Stimulated activated naive B cell treated with anti-CD40 and anti-IgM and Interleukin-4, amounts not matched to agents 10 μg/mL and 1 μg/mL and 100 μg/mL, for 72 hours (primary cell): ENCODE measurements around the gene JADE2.

Experiments
- ATAC-seq, 2 donors: fragments of 150-1000 bp; cut with Tn5 transposase; replicated peaks; 2 replicates each; pipeline ENCODE4 v1.10.0; 2021; ENCODE audit warnings: moderate library complexity in 1 of 2
- DNase-seq: peaks from one replicate; pipeline ENCODE4 v3.0.0; 2021
- H3K27ac Mint-ChIP-seq: one replicate; pipeline ENCODE4 v1.8.0; 2022; ENCODE audit warnings: mild to moderate bottlenecking, mixed read lengths
- H3K27me3 Mint-ChIP-seq, 2 donors: one replicate each; pipeline ENCODE4 v1.8.0; 2022; ENCODE audit warnings: mixed read lengths in 2 of 2
- H3K36me3 Mint-ChIP-seq, 2 donors: one replicate each; pipeline ENCODE4 v1.8.0; 2022; ENCODE audit warnings: mixed read lengths in 2 of 2, mild to moderate bottlenecking in 1 of 2
- H3K4me1 Mint-ChIP-seq, 2 donors: one replicate each; pipeline ENCODE4 v1.8.0; 2022; ENCODE audit warnings: mixed read lengths in 2 of 2, mild to moderate bottlenecking in 1 of 2
- H3K4me3 Mint-ChIP-seq, 2 donors: one replicate each; pipeline ENCODE4 v1.8.0; 2022; ENCODE audit warnings: mild to moderate bottlenecking in 2 of 2, mixed read lengths in 2 of 2, moderate library complexity in 1 of 2
- H3K9me3 Mint-ChIP-seq, 2 donors: one replicate each; pipeline ENCODE4 v1.8.0; 2022; ENCODE audit warnings: mixed read lengths in 2 of 2, mild to moderate bottlenecking in 1 of 2

JADE2 gene

DNA sequence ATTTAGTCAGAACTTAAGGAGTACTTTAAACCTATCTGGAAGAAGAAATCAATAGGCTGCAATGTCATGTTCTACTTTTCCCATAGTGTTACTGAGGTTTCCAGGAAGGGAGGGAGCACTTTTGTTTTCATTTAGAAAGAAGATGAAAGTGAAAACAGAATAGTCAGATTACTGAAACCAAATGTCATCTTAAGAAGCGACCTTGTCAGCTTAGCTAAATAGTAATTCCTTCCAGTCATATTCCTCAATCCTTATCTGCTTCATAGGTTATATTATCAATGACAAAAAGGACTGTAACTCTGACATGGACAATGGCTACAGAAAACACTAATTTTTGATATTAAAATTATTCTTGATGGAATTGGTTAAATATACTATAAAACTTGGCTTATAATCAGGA is 79.4 kb downstream of the JADE2 start:
- Mint-ChIP-seq H3K27me3 (no peaks in the 10 kb centered on the region), H3K36me3 (peaks cover 22 to 30% of the 10 kb centered on the region in 2 donors), H3K4me3 (no peak overlapping the region), H3K4me1 (no peaks in the 10 kb centered on the region), H3K27ac (no peak overlapping the region), H3K9me3 (no peaks in the 10 kb centered on the region)
- DNase-seq (no peak), ATAC-seq (no peak)

DNA sequence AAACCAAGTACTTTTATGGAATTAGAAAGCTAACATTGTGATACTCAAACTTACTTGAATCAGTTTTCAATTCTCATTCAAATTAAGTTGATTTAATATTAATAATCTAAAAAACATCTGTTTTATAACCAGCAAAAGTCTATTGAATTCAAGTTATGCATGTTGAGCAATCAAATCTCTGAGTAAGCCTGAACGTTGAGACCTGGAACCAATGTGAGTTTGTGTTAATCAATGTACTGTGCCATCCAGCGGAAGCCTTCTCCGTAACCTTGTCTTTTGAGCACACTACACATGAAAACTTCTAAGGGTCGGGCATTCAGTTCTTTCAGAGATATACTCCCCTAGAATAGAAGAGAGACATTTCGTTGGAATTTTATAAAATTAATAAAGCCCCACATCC is 81.3 kb downstream of the JADE2 start:
- DNase-seq (no peak), ATAC-seq (no peak)
- Mint-ChIP-seq H3K4me3 (no peak overlapping the region), H3K27ac (no peak overlapping the region), H3K9me3 (no peaks in the 10 kb centered on the region), H3K36me3 (peaks cover 22 to 30% of the 10 kb centered on the region in 2 donors), H3K4me1 (no peaks in the 10 kb centered on the region), H3K27me3 (no peaks in the 10 kb centered on the region)

DNA sequence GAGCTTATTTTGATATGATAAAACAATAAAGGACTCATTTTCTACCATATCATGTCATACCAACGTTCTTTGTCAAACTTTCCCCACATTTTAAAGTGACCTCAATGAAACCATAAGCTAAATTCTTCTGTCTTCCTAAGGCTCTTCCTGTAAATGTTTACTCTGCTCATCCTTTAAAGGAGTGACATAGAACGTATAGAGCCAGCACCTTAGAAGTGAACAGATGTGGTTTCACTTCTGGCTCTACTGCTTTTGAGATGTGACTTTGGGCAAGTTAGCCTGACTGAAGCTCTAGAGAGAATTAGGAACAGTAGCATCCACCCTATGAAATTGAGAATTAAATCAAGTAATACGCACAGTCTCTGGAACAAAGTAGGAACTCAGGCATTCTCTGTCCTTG is 83.1 kb downstream of the JADE2 start:
- peaks cover 28 to 37% of the 10 kb centered on the region in 2 donors for H3K36me3 Mint-ChIP-seq
- no peaks in the 10 kb centered on the region for H3K9me3 Mint-ChIP-seq
- DNase-seq (no peak), ATAC-seq (no peak)
- H3K27me3 Mint-ChIP-seq: no peaks in the 10 kb centered on the region
- H3K4me1 Mint-ChIP-seq: no peaks in the 10 kb centered on the region
- no peak overlapping the region for H3K27ac Mint-ChIP-seq
- H3K4me3 Mint-ChIP-seq: no peak overlapping the region

DNA sequence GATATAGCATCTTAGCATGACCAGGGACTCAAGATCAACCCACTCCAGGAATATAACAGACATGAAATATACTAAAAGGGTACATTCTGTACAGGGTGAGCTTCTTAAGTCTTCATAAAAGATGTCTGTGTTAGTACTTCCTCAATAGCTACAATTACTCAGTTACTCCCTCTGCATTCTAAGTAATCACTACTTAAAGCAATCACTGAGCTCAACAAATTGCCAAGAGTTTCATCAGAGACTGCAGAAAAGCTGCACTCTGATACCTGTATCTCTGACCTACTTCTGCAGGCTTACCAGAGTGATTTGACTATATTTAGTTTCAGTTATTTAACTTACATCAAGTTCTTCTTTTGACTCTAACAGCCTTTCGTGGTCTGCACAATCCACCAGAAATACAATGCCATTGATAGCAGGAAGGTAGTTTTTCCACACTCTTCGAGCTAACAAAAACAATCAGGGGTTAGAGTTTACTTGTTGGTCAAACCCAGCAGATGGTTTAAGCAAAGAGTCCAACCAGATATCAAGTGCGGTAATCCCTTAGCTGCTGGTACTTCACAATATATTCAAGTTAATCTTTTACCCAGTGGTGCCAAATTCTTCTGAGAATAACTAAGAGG is 83.9 kb downstream of the JADE2 start:
- peaks cover 33 to 41% of the 10 kb centered on the region in 2 donors for H3K36me3 Mint-ChIP-seq
- DNase-seq (no peak), ATAC-seq (peak; percentile 33 to 55)
- H3K27me3 Mint-ChIP-seq: no peaks in the 10 kb centered on the region
- no peaks in the 10 kb centered on the region for H3K9me3 Mint-ChIP-seq
- no peak overlapping the region for H3K27ac Mint-ChIP-seq
- H3K4me1 Mint-ChIP-seq: no peaks in the 10 kb centered on the region
- no peak overlapping the region for H3K4me3 Mint-ChIP-seq

DNA sequence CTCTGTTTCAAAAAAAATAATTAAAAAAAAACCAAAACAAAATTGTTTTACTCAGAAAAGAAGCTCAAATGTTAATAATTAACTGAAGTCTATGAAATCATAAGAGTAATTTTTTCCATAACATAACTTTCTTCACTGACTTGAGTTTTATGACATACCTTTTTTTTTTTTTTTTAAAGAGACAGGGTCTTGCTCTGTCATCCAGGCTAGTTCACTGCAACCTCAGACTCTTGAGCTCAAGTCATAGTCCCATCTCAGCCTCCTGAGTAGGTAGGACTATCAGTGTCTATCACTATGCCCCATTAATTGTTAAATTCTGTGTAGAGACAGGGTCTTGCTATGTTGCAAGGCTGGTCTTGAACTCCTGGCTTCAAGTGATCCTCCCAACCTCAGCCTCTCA is 85.3 kb downstream of the JADE2 start:
- no peak for ATAC-seq
- Mint-ChIP-seq H3K4me1 (no peaks in the 10 kb centered on the region), H3K27me3 (no peaks in the 10 kb centered on the region), H3K4me3 (no peak overlapping the region), H3K36me3 (peaks cover 35 to 40% of the 10 kb centered on the region in 2 donors), H3K9me3 (no peaks in the 10 kb centered on the region), H3K27ac (peak overlapping the region; percentile 77)
- DNase-seq: no peak

DNA sequence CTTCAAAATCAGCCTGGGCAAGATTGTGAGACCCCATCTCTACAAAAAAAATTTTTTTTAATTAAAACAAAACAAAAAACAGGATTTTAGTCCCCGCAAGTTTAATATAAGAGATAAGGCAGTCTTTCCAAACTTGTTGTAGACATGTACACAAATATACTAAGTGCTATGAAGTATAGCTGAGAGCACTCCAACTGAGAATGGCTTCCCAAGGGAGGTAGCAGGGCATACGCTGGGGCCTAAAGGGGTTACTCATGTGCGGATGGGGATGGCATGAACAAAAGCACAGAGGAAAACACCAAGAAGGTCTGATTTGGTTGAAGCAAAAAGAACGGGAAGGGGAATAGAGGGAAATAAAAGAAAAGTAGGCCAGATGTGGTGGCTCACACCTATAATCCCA is 86.0 kb downstream of the JADE2 start:
- no peaks in the 10 kb centered on the region for H3K9me3 Mint-ChIP-seq
- H3K4me1 Mint-ChIP-seq: no peaks in the 10 kb centered on the region
- peaks cover 34 to 39% of the 10 kb centered on the region in 2 donors for H3K36me3 Mint-ChIP-seq
- no peak overlapping the region for H3K4me3 Mint-ChIP-seq
- peak overlapping the region; percentile 27 for H3K27ac Mint-ChIP-seq
- ATAC-seq (no peak), DNase-seq (no peak)
- H3K27me3 Mint-ChIP-seq: no peaks in the 10 kb centered on the region

DNA sequence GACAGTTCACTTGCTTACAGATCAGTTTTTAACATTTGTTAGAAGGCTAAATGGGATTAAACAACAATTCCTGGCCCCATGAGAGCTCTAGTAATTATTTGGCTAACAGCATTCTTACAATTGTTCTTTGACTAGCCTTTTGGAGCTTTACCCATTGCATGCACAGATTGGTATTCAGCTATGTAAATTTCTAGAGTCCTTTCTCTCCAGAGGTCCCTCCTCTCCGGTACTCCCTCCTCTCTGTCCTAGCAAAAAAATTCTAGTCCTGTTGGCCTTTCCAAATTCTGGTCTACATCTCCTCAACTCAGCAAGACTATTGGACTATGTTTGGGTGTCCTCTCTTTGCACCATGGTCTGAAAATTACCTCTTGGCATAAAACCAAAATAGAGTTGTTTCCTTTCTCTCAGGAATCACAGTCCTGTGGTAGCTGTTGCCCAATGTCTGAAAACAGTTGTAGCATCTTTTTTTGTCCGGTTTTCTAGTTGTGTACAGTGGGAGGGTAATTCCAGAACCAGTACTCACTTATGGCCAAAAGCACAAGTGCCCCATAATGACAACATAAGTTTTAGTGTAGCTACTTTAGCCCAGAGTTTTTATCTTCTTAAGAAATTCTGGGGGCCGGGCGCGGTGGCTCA is 89.1 kb downstream of the JADE2 start:
- no peaks in the 10 kb centered on the region for H3K4me1 Mint-ChIP-seq
- H3K36me3 Mint-ChIP-seq: peaks cover 27 to 34% of the 10 kb centered on the region in 2 donors
- no peak overlapping the region for H3K27ac Mint-ChIP-seq

DNA sequence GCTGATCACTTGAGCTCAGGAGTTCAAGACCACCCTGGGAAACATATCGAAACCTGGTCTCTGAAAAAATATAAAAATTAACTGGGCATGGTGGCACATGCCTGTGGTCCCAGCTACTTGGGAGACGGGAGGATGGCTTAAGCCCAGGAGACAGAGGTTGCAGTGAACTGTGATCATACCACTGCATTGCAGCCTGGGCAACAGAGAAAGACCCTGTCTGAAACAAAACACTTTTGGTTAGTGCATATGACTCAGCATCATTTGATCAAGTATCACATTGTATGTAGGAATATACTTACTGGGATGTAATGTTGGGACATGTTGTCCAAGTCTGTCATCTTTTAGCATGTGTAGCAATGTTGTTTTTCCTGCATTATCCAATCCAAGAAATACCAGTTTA is 95.2 kb downstream of the JADE2 start:
- Mint-ChIP-seq H3K9me3 (no peaks in the 10 kb centered on the region), H3K27me3 (no peaks in the 10 kb centered on the region), H3K36me3 (peaks cover 14 to 33% of the 10 kb centered on the region in 2 donors), H3K27ac (no peak overlapping the region), H3K4me1 (peaks cover 5 to 10% of the 10 kb centered on the region in 2 donors), H3K4me3 (no peak overlapping the region)
- no peak for DNase-seq
- ATAC-seq: no peak

More for the DNA sequence above, 89.1 kb downstream of the JADE2 start:
- H3K27me3 Mint-ChIP-seq: no peaks in the 10 kb centered on the region
- ATAC-seq: no peak
- DNase-seq: no peak
- no peak overlapping the region for H3K4me3 Mint-ChIP-seq
- H3K9me3 Mint-ChIP-seq: no peaks in the 10 kb centered on the region

DNA sequence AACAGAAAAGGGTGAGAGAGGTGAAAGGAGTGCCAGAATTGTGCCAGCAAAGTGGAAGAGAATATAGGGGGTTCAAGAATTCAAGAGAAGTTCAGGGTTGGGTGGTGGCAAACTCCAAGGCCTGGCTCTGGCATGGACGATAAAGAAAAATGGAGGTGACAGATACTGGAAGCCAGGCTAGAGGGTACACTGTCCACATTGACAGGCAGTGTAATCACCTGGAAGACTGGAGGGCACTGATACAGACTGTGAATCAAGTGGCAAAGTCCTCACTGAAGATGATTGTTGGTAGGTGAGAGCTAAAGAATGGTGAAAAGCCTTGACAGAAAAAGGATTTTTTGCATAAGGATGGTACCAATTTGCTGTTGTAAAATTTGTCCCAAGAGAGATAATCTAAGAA is 100.1 kb downstream of the JADE2 start:
- no peak overlapping the region for H3K27ac Mint-ChIP-seq

DNA sequence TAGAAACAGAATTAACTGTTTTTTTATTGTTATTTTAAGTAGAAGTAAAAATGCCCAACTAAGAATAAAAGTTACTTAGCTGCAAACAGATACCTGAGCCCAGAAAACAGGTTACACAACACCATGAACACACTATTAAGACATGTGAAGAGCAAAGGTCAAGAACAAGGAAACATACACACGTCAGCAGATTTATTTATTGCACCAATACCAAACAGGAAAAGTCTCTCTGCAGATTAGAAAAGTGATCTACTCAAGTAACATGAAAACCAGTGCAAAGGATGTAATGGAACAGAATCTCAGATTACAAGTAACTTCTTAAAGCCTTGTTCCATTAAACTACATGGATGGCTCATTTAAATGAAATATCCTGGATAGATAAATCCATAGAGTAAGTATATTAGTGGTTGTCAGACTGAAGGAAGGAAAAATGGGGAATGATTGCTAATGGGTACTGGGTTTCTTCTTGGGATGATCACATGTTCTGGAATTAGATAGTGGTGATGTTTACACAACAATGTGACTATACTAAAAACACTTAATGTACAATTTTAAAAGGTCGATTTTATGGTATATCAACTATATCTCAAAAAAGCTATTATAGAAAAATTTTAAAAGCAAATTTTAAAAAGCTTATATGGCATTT is 101.0 kb downstream of the JADE2 start:
- Mint-ChIP-seq H3K36me3 (peaks cover 12 to 23% of the 10 kb centered on the region in 2 donors), H3K27ac (peak overlapping the region; percentile 52), H3K9me3 (no peaks in the 10 kb centered on the region), H3K4me3 (no peak overlapping the region), H3K4me1 (peaks cover 11 to 13% of the 10 kb centered on the region in 2 donors), H3K27me3 (no peaks in the 10 kb centered on the region)
- no peak for ATAC-seq
- DNase-seq: no peak

More for the DNA sequence above, 100.1 kb downstream of the JADE2 start:
- no peak for ATAC-seq
- H3K27me3 Mint-ChIP-seq: no peaks in the 10 kb centered on the region
- no peak overlapping the region for H3K4me3 Mint-ChIP-seq
- H3K9me3 Mint-ChIP-seq: no peaks in the 10 kb centered on the region
- peaks cover 12 to 23% of the 10 kb centered on the region in 2 donors for H3K36me3 Mint-ChIP-seq
- no peak for DNase-seq
- peaks cover 11 to 13% of the 10 kb centered on the region in 2 donors for H3K4me1 Mint-ChIP-seq
